HG03521 (cell line): ENCODE measurements around the gene CACNA1D.
"Not testable (repeated sequence)": the region's sequence is repeated elsewhere in the genome, so short reads cannot be mapped to it uniquely, and the experiment has no call there.

Experiments used
- ATAC-seq: cut with Tn5 transposase; IDR thresholded peaks from one replicate; pipeline ENCODE4 v1.9.1; 2021; ENCODE audit warnings: mild to moderate bottlenecking, moderate library complexity; ENCODE audit not compliant: unreplicated experiment

Gene CACNA1D

GRCh38 chr3:53646723-53647122, 152.3 kb downstream of the CACNA1D start:
- ATAC-seq: no peak

GRCh38 chr3:53649816-53650215, 155.4 kb downstream of the CACNA1D start:
- ATAC-seq: no peak

- peak; percentile 61 for ATAC-seq
These were observed 156.0 kb downstream of the CACNA1D start for GRCh38 chr3:53650424-53650823.

GRCh38 chr3:53650928-53651661, 156.7 kb downstream of the CACNA1D start:
- ATAC-seq: no peak

GRCh38 chr3:53651927-53652326, 157.5 kb downstream of the CACNA1D start:
- no peak for ATAC-seq

DNA sequence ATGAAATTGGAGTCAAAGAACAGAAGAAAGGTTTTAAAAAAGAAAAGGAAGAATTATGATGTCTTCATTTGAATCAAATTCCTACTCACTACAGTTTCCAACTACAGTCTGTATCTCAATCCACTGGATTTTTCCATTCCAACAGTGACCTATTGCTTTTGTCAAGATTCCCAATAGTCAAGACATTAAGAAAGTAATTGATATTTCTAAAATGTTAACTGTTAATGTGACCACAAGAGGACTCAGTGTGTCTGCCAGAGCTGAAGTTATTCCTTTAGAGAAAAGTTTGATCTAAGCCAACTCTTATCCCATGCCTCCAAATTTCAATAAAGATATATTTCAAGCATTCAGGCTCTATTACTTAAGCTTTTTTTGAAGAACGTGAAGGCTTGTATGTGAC, 163.2 kb downstream of the CACNA1D start:
- no peak for ATAC-seq

GRCh38 chr3:53658613-53659193, 164.3 kb downstream of the CACNA1D start:
- ATAC-seq: no peak

GRCh38 chr3:53659996-53660395, 165.6 kb downstream of the CACNA1D start:
- ATAC-seq: no peak

DNA sequence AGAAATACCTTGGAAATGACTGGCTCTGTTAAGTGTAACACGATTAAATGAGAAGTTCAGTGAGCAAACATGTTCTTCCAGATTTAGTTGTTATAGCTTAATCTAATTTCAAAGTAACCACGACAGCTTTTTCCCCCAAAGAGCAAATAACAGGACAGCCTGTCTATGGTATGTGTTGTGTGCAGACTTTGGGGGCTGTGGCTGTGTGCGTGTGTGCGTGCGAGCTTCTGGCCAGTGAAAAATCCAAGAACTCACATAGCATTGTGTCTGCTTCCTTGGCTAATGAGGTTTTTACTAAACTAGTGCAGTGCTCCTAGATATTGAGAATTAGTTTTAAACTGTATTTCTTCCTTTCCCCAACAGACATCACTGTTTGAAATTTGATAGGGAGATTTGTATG, 167.1 kb downstream of the CACNA1D start:
- no peak for ATAC-seq

DNA sequence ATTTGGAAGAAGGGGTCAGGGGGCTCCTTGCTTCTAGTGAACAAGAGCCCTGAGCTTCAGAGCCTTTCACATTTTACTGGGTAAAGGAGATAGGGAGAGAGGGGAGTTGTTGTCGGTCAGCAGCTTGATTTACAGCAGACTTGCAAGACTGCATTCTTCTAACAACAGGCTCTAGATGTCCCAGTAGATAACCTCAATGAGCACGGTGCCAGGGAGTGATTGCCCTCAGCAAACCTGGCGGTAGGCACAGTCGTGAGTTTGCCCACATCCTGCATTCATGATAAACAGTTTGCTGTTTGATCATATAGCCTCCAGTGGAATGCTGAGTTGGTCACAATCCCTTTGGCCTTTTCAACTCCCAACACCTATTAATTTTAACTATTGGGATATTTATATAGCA, 170.4 kb downstream of the CACNA1D start:
- ATAC-seq: not testable (repeated sequence)

GRCh38 chr3:53665608-53666425, 171.4 kb downstream of the CACNA1D start:
- ATAC-seq: no peak

- ATAC-seq: no peak
These were observed 174.5 kb downstream of the CACNA1D start for GRCh38 chr3:53668872-53669271.

DNA sequence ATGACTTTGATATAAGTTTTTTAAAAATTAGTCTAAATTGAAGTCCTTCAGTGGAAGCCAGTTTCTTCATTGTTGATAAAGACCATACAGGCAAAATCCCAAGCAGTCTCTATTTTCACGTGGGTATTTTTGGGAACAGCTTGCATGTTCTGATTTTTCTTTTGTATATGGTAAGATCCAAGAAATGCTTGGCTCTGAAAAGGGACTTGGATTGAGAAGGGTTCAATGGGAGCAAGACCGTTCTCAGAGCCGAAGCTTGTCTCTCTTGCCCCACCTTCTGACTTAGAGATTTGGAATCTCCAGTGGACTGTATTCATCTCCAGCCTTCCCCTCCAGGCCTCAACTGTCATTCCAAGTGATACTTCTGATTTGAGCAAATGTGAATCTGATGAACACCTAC, 176.3 kb downstream of the CACNA1D start:
- no peak for ATAC-seq

DNA sequence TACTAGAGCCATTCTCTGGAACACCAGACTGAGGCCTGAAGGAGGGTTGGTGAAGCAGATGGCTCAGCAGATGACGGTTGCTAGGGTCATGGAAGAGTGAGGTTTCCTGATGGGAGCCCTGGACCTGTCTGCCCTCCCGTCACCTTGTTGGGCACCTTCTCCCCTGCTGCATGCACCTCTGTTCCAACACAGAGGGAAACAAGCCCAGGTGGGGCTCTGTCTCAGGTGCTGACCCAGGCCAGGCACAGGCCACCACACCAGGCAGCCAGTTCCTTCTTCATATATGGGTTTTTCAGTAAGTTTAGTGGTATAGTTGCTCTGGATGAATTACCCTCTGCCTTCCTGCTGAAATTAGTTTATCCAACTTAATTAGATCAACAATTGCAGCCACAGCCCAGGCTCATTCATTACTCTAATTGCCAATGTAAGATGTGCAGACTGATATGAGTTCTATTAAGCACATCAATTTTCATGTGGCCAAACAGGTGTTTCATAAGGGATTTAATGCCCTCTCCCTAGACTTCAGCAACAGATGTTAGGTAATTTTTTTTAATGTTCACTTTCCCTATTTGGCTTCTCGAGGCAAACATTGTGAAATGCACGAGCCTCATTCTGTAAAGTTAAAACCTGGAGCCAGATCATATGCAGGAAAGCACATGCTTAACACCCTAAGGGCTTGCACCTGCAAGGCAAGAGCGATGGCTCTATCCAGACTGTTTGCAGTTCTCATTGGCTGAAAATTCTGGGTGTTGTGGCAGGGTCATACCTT, 177.0 kb downstream of the CACNA1D start:
- ATAC-seq: no peak

DNA sequence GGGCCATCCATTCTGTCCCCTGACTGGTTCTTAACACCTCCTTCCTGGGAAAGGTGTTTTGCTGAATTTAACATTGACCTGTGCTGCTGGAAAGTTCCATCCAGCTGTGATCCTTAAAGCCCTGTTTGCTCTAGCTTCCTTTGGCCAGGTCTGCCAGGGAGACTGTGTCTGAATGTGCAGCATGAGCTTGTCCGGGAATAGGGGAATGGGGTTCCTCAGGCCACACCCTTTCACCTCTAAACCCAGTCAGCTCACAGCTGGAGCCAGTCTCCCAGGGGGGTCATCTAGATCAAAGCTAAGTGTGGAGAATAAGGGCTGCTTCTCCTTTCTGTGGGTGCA, 177.5 kb downstream of the CACNA1D start:
- no peak for ATAC-seq

DNA sequence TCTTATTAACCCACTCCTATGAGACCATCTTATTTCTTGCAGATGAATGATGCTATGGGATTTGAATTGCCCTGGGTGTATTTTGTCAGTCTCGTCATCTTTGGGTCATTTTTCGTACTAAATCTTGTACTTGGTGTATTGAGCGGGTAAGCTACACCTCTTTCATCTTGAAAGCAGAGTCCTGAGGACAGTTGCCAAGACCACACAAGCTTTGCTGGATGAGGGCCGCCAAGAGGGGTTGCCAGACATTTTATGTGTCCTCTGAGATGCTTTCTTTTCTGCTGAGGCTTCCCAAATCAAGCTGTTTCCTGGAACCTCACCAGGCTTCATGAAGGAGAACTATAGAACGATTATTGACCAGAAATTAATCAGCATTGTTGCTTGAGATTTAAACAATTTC, 178.6 kb downstream of the CACNA1D start:
- no peak for ATAC-seq

- ATAC-seq: no peak
These were observed 179.4 kb downstream of the CACNA1D start for GRCh38 chr3:53673722-53674350.

- ATAC-seq: no peak
These were observed 180.2 kb downstream of the CACNA1D start for GRCh38 chr3:53674582-53674981.

DNA sequence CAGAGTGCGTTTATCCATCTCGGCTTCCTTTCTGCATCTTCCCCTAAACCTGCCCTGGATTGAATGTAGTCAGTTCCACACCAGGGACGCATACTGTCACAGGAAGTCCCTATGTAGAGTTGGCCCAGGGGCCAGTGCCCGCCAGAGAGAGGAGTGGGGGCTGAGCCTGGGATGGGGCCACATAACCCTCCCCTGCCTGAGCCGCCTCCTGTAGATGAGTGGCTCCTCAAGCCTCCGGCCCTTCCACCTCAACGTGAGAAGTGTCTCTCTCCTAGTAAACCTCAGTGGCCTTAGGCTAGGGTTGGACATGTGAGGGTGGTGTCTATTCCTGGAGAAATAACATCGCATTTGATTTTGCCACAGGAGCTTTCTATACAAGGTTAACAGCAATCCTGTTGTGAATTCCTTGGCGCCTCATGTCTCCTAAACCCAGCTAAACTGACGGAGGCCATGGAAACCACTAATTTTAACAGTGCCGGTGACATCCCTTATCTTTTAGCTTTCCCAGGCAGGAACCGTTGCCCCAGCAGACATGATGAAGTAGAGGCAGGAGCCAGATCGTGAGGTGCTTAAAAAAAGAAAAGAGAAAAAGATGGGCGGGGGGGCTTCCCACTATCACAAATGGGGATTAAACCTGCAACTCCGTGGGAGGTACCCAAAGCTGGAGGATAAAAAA, 180.7 kb downstream of the CACNA1D start:
- no peak for ATAC-seq

DNA sequence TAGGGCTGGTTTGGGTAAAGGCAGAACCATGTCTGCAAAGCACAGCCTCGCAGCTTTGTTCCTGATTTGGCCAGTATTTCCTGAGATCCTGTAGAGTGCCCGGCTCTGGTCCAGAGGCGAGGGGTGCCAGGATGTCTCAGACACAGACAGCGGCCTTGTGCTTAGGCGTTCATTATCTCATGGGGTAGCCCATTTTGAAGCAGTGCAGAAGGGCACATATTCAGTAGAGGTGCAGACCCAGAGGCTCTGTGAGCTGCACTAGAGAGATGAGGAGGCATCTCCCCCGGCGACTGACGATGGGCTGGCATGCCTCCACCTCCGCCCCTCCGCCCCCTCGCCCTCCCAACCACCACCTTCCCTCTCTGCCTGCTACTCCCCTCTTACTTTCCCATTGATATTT, 181.5 kb downstream of the CACNA1D start:
- no peak for ATAC-seq
